Gastrocnemius medialis (tissue), 4 donors: ENCODE results near the gene ACAP1. TPM values are rescaled to one million over a fixed set of nuclear protein-coding genes. Genes with fewer than 3 reads are reported as not detected.

Source experiments
- ATAC-seq, 2 donors: fragments of 150-250 bp; one replicate each; pipeline ENCODE4 v1.9.1; 2016
- DNase-seq, 2 donors: peaks; one replicate each; pipeline ENCODE4 v3.0.0-alpha.2; 2019
- H3K27ac ChIP-seq, 4 donors: fragments of 200-600 bp; sonication (generic); 1 replicate in 1 of 4; 2 replicates in 3 of 4; pipeline ENCODE4 v1.5.1; 2016 to 2018; ENCODE audit warnings: mild to moderate bottlenecking in 2 of 4, moderate library complexity in 1 of 4
- H3K27me3 ChIP-seq, 3 donors: fragments of 200-600 bp; sonication (generic) in 2 of 3; 1 replicate in 1 of 3; 2 replicates in 2 of 3; pipeline versions ENCODE4 v1.5.1 to v1.6.0; 2016 to 2019; ENCODE audit warnings: mild to moderate bottlenecking in 1 of 3, moderate library complexity in 1 of 3
- H3K36me3 ChIP-seq, 2 donors: fragments of 200-600 bp; sonication (generic) in 1 of 2; one replicate each; pipeline ENCODE4 v1.5.1; 2017 to 2018
- H3K4me1 ChIP-seq, 2 donors: fragments of 200-600 bp; sonication (generic) in 1 of 2; one replicate each; pipeline ENCODE4 v1.5.1; 2016 to 2017; ENCODE audit warnings: mild to moderate bottlenecking in 2 of 2
- H3K4me3 ChIP-seq, 4 donors: fragments of 200-600 bp; sonication (generic) in 3 of 4; 1 replicate in 1 of 4; 2 replicates in 3 of 4; pipeline ENCODE4 v1.5.1; 2016 to 2019; ENCODE audit warnings: mild to moderate bottlenecking in 2 of 4
- H3K9me3 ChIP-seq, 3 donors: fragments of 200-600 bp; sonication (generic) in 2 of 3; 1 replicate in 1 of 3; 2 replicates in 2 of 3; pipeline ENCODE4 v1.5.1; 2016 to 2019
- POLR2A ChIP-seq, 2 donors: fragments of 450-650 bp; IDR thresholded peaks; one replicate each; pipeline ENCODE4 v1.6.1; 2017; ENCODE audit warnings: antibody characterized with exemption in 2 of 2, mild to moderate bottlenecking in 2 of 2, moderate library complexity in 2 of 2
- in situ Hi-C, 4 donors: fragments of 200-750 bp; cut with MboI; loops; one replicate each; pipeline versions ENCODE4 v1.15.0 to v1.8.0; 2017; ENCODE audit warnings: low sequenced_read_pairs in 4 of 4
- intact Hi-C: fragments of 100-400 bp; cut with DNase I; formaldehyde crosslinking; loops from one replicate; pipeline ENCODE4 v1.15.1; 2023; ENCODE audit warnings: low total_unique reads
- total RNA-seq, 4 donors: library from RNA; depleted of rRNA; stranded (reverse); fragments of >200 nt; gene quantifications; one replicate each; pipeline versions ENCODE4 v1.1.0 to v1.2.3, GENCODE V29; 2016
- TF ChIP-seq, protein P1 (sequence below), 5 experiments: fragments of 450-650 bp in 3 of 5; fragments of 200-600 bp in 2 of 5; sonication (generic) in 2 of 5; IDR thresholded peaks in 4 of 5; conservative IDR thresholded peaks in 1 of 5; 1 replicate in 4 of 5; 2 replicates in 1 of 5; pipeline ENCODE4 v1.5.1; 2016 to 2019; ENCODE audit warnings: antibody characterized with exemption in 5 of 5, mild to moderate bottlenecking in 3 of 5, moderate library complexity in 3 of 5

The ACAP1 gene
- total RNA-seq, 4 donors from 2014 or later: 0.22 to 16.3 (median 1.7) TPM

DNA sequence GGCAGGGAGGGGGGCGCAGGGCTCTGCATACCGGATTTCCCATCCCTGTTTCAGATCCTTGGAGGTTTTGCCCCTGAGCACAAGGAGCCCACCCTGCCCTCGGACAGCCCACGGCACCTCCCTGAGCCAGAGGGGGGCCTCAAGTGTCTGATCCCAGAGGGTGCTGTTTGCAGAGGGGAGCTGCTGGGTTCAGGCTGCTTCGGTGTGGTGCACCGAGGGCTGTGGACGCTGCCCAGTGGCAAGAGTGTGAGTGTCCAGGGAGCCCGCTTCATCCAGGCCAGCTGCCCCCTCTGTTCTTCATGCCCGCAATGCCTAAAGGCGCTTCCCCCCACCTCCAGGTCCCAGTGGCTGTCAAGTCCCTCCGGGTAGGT lies 47.0 kb downstream of the ACAP1 start:
- ATAC-seq: no peak
- no peaks in the 10 kb centered on the region for H3K9me3 ChIP-seq
- H3K4me3 ChIP-seq: peak overlapping the region in 3 of 4 donors; percentile 42 to 61 (median 49)
- no peak for DNase-seq
- intact Hi-C loops (no loop called here), in situ Hi-C loops (no loop called here)
- no peaks in the 10 kb centered on the region for H3K36me3 ChIP-seq
- TF ChIP-seq, protein P1, sequence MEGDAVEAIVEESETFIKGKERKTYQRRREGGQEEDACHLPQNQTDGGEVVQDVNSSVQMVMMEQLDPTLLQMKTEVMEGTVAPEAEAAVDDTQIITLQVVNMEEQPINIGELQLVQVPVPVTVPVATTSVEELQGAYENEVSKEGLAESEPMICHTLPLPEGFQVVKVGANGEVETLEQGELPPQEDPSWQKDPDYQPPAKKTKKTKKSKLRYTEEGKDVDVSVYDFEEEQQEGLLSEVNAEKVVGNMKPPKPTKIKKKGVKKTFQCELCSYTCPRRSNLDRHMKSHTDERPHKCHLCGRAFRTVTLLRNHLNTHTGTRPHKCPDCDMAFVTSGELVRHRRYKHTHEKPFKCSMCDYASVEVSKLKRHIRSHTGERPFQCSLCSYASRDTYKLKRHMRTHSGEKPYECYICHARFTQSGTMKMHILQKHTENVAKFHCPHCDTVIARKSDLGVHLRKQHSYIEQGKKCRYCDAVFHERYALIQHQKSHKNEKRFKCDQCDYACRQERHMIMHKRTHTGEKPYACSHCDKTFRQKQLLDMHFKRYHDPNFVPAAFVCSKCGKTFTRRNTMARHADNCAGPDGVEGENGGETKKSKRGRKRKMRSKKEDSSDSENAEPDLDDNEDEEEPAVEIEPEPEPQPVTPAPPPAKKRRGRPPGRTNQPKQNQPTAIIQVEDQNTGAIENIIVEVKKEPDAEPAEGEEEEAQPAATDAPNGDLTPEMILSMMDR (IDR thresholded peaks at IDR 0.05 in 4 of 5, conservative IDR thresholded peaks at IDR 0.05 in 1 of 5): no peak
- TF ChIP-seq POLR2A (IDR thresholded peaks at IDR 0.05): no peak
- H3K27ac ChIP-seq: no peak overlapping the region
- peaks cover 17 to 29% (median 24%) of the 10 kb centered on the region in 3 donors for H3K27me3 ChIP-seq
- peaks cover 18 to 25% of the 10 kb centered on the region in 2 donors for H3K4me1 ChIP-seq

DNA sequence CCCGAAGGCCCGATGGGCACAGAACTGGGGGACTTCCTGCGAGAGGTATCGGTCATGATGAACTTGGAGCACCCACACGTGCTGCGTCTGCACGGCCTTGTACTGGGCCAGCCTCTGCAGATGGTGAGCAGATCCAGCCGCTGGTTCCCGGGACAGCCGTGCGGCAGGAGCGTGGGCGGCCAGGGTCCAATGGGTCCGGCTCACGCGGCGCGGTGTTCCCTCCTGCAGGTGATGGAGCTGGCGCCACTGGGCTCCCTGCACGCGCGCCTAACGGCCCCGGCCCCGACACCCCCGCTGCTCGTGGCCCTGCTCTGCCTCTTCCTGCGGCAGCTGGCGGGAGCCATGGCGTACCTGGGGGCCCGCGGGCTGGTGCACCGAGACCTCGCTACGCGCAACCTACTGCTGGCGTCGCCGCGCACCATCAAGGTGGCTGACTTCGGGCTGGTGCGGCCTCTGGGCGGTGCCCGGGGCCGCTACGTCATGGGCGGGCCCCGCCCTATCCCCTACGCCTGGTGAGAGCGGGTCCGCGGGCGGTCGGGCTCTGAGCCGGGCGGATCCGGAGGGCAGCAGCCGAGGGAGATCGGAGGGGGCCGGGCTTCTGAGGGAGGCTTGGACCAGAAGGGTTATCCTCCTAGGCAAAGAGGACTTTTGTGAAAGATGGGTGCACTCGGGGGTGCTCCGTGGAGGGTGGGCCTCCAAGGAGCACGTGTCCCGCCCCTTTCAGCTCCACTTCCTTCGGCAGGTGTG lies 47.6 kb downstream of the ACAP1 start:
- H3K36me3 ChIP-seq: no peaks in the 10 kb centered on the region
- TF ChIP-seq, protein P1 (IDR thresholded peaks at IDR 0.05 in 4 of 5, conservative IDR thresholded peaks at IDR 0.05 in 1 of 5): no peak
- TF ChIP-seq POLR2A (IDR thresholded peaks at IDR 0.05): no peak
- DNase-seq (no peak), ATAC-seq (peak in 1 of 2 donors; percentile 38)
- peaks cover 17 to 29% (median 24%) of the 10 kb centered on the region in 3 donors for H3K27me3 ChIP-seq
- intact Hi-C loops: no loop called here
- H3K27ac ChIP-seq: no peak overlapping the region
- H3K4me1 ChIP-seq: peaks cover 18 to 25% of the 10 kb centered on the region in 2 donors
- in situ Hi-C loops: no loop called here
- peak overlapping the region; percentile 42 to 61 (median 46) for H3K4me3 ChIP-seq
- H3K9me3 ChIP-seq: no peaks in the 10 kb centered on the region

DNA sequence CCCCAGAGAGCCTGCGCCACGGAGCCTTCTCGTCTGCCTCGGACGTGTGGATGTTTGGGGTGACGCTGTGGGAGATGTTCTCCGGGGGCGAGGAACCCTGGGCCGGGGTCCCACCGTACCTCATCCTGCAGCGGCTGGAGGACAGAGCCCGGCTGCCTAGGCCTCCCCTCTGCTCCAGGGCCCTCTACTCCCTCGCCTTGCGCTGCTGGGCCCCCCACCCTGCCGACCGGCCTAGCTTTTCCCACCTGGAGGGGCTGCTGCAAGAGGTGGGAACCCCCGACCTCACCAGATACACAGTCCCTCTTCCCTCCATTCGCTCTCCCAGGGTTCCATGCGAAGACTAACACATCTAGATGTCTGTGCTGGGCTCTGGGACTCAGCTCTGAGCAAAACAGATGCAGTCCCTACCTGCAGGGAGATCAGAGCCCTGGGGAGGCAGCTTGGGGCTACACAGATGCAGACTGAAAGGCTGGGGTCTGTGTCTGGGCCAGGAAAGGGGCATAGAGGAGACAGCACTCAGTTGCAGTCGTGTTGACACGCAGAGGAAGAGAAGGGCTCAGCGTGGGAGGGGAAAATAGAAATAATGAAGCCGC lies 48.3 kb downstream of the ACAP1 start:
- Histone ChIP-seq H3K27ac (no peak overlapping the region), H3K4me1 (peaks cover 18 to 25% of the 10 kb centered on the region in 2 donors), H3K27me3 (peaks cover 17 to 29% (median 24%) of the 10 kb centered on the region in 3 donors), H3K36me3 (peaks cover 0 to 3% of the 10 kb centered on the region in 2 donors), H3K4me3 (peak overlapping the region in 3 of 4 donors; percentile 42 to 49 (median 44)), H3K9me3 (no peaks in the 10 kb centered on the region)
- intact Hi-C loops (no loop called here), in situ Hi-C loops (no loop called here)
- ATAC-seq (no peak), DNase-seq (no peak)
- TF ChIP-seq POLR2A (IDR thresholded peaks at IDR 0.05): no peak
- TF ChIP-seq, protein P1 (IDR thresholded peaks at IDR 0.05 in 4 of 5, conservative IDR thresholded peaks at IDR 0.05 in 1 of 5): no peak

DNA sequence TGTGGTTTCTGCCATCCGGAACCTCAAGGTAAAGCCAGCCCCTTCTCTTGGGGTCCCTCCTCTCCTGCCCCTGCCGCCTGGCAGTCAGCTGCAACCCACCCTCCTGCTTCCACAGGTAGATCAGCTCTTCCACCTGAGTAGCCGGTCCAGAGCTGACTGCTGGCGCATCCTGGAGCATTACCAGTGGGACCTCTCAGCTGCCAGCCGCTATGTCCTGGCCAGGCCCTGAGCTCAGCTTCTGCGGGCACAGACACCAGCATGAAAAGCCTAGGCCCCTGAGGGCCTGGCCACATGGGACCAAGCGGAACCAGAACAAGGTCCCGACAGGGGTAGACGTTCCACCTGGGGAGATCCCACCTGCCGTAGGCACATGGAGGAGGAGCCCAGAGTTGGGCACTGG lies 52.5 kb downstream of the ACAP1 start:
- H3K9me3 ChIP-seq: no peaks in the 10 kb centered on the region
- H3K36me3 ChIP-seq: peaks cover 0 to 22% of the 10 kb centered on the region in 2 donors
- H3K4me3 ChIP-seq: no peak overlapping the region
- H3K4me1 ChIP-seq: peaks cover 8 to 11% of the 10 kb centered on the region in 2 donors
- intact Hi-C loops (no loop called here), in situ Hi-C loops (no loop called here)
- peaks cover 1 to 7% (median 3%) of the 10 kb centered on the region in 3 donors for H3K27me3 ChIP-seq
- TF ChIP-seq, protein P1 (IDR thresholded peaks at IDR 0.05 in 4 of 5, conservative IDR thresholded peaks at IDR 0.05 in 1 of 5): no peak
- no peak for TF ChIP-seq POLR2A (IDR thresholded peaks at IDR 0.05)
- ATAC-seq (no peak), DNase-seq (no peak)
- no peak overlapping the region for H3K27ac ChIP-seq
